ENCODE results near the gene HBP1. TPM values are rescaled to one million over a fixed set of nuclear protein-coding genes. Genes with fewer than 3 reads are reported as not detected.

HBP1 gene
- total RNA-seq, 1 donor from 2014 or later, result 50.9 TPM

- Mint-ChIP-seq H3K27me3 (ENCODE audit: unreplicated experiment) (no peaks in the 10 kb centered on the region), H3K4me3 (ENCODE audit: unreplicated experiment) (no peak overlapping the region), H3K4me1 (ENCODE audit: unreplicated experiment) (no peaks in the 10 kb centered on the region), H3K36me3 (ENCODE audit: low read depth, unreplicated experiment) (no peaks in the 10 kb centered on the region), H3K27ac (ENCODE audit: unreplicated experiment) (no peak overlapping the region), H3K9me3 (ENCODE audit: unreplicated experiment) (no peaks in the 10 kb centered on the region)
- no peak for TF ChIP-seq CTCF (IDR thresholded peaks at IDR 0.05; ENCODE audit: unreplicated experiment)
- no peak for DNase-seq (ENCODE audit: low spot score)
Measured at GRCh38 chr7:107233981-107234380, 65.2 kb downstream of the HBP1 start.

GRCh38 chr7:107234436-107234835, 65.6 kb downstream of the HBP1 start:
- Mint-ChIP-seq H3K4me1 (ENCODE audit: unreplicated experiment) (no peaks in the 10 kb centered on the region), H3K9me3 (ENCODE audit: unreplicated experiment) (no peaks in the 10 kb centered on the region), H3K36me3 (ENCODE audit: low read depth, unreplicated experiment) (no peaks in the 10 kb centered on the region), H3K27ac (ENCODE audit: unreplicated experiment) (no peak overlapping the region), H3K4me3 (ENCODE audit: unreplicated experiment) (no peak overlapping the region), H3K27me3 (ENCODE audit: unreplicated experiment) (no peaks in the 10 kb centered on the region)
- TF ChIP-seq CTCF (IDR thresholded peaks at IDR 0.05; ENCODE audit: unreplicated experiment), result no peak
- no peak for DNase-seq (ENCODE audit: low spot score)

GRCh38 chr7:107236862-107237261, 68.1 kb downstream of the HBP1 start:
- H3K4me1 Mint-ChIP-seq (ENCODE audit: unreplicated experiment), result no peaks in the 10 kb centered on the region
- TF ChIP-seq CTCF (IDR thresholded peaks at IDR 0.05; ENCODE audit: unreplicated experiment), result no peak
- no peaks in the 10 kb centered on the region for H3K27me3 Mint-ChIP-seq (ENCODE audit: unreplicated experiment)
- no peaks in the 10 kb centered on the region for H3K36me3 Mint-ChIP-seq (ENCODE audit: low read depth, unreplicated experiment)
- no peak for DNase-seq (ENCODE audit: low spot score)
- no peak overlapping the region for H3K27ac Mint-ChIP-seq (ENCODE audit: unreplicated experiment)
- no peaks in the 10 kb centered on the region for H3K9me3 Mint-ChIP-seq (ENCODE audit: unreplicated experiment)
- no peak overlapping the region for H3K4me3 Mint-ChIP-seq (ENCODE audit: unreplicated experiment)

GRCh38 chr7:107237451-107237850, 68.6 kb downstream of the HBP1 start:
- H3K27ac Mint-ChIP-seq (ENCODE audit: unreplicated experiment), result no peak overlapping the region
- no peak for DNase-seq (ENCODE audit: low spot score)
- H3K9me3 Mint-ChIP-seq (ENCODE audit: unreplicated experiment), result no peaks in the 10 kb centered on the region
- no peak overlapping the region for H3K4me3 Mint-ChIP-seq (ENCODE audit: unreplicated experiment)
- no peaks in the 10 kb centered on the region for H3K36me3 Mint-ChIP-seq (ENCODE audit: low read depth, unreplicated experiment)
- peaks cover 2% of the 10 kb centered on the region for H3K27me3 Mint-ChIP-seq (ENCODE audit: unreplicated experiment)
- no peak for TF ChIP-seq CTCF (IDR thresholded peaks at IDR 0.05; ENCODE audit: unreplicated experiment)
- no peaks in the 10 kb centered on the region for H3K4me1 Mint-ChIP-seq (ENCODE audit: unreplicated experiment)

GRCh38 chr7:107242267-107242666, 73.5 kb downstream of the HBP1 start:
- no peak for DNase-seq (ENCODE audit: low spot score)
- Mint-ChIP-seq H3K9me3 (ENCODE audit: unreplicated experiment) (no peaks in the 10 kb centered on the region), H3K27ac (ENCODE audit: unreplicated experiment) (no peak overlapping the region), H3K4me3 (ENCODE audit: unreplicated experiment) (no peak overlapping the region), H3K27me3 (ENCODE audit: unreplicated experiment) (peaks cover 6% of the 10 kb centered on the region), H3K36me3 (ENCODE audit: low read depth, unreplicated experiment) (peaks cover 39% of the 10 kb centered on the region), H3K4me1 (ENCODE audit: unreplicated experiment) (no peaks in the 10 kb centered on the region)
- TF ChIP-seq CTCF (IDR thresholded peaks at IDR 0.05; ENCODE audit: unreplicated experiment), result no peak

All from endothelial cell (in vitro differentiated cells).